K562 (cell line): ENCODE data around the gene GKN1. TPM values are rescaled to one million over a fixed set of nuclear protein-coding genes. Genes with fewer than 3 reads are reported as not detected.

ENCODE experiments used
- ATAC-seq: fragments of 200-7000 bp; cut with Tn5 transposase; 3 replicates; pipeline ENCODE4 v1.9.1; 2020; ENCODE audit warnings: moderate library complexity
- BruUV-seq: library from RNA; stranded (reverse); fragments of 400-500 nt; replicated peaks from 2 replicates; lab custom pipeline; 2021; lab: Mats Ljungman, UMichigan
- CTCF ChIA-PET: fragments of 300-600 bp; formaldehyde crosslinking; extraction: SDS; loops from one replicate; lab custom pipeline; 2021; ENCODE audit warnings: low intra/inter-chr PET ratio; lab: Yijun Ruan, JAX
- POLR2A ChIA-PET: fragments of 300-600, 350-650 bp; sonication (Branson Sonifier 250); formaldehyde crosslinking; extraction: SDS; loops from one replicate; lab custom pipeline; 2021; ENCODE audit warnings: antibody characterized with exemption, inconsistent platforms; lab: Yijun Ruan, JAX
- DNase-seq, 4 experiments: peaks; one replicate each; pipeline versions ENCODE4 v3.0.0 to v3.0.0-alpha.2; 2011 to 2018; ENCODE audit warnings: low spot score in 3 of 4, mixed read lengths in 3 of 4; ENCODE audit errors: extremely low read depth in 1 of 4
- FAIRE-seq: peaks from 2 replicates; lab custom pipeline; 2011; peaks lifted over from hg19 to GRCh38; lab: Jason Lieb, UNC
- H2AFZ ChIP-seq: 2 replicates; pipeline ENCODE4 v1.6.0; 2011; ENCODE audit warnings: low read depth, low read length, control low read depth, inconsistent platforms
- H3K27ac ChIP-seq: fragments of 200-600 bp; 3 replicates; pipeline ENCODE4 v1.8.0; 2011; ENCODE audit warnings: low read depth, mild to moderate bottlenecking, control low read depth, inconsistent platforms, low read length, moderate library complexity, mixed read lengths; ENCODE audit errors: extremely low read depth
- H3K27me3 ChIP-seq, 2 experiments: fragments of 300-600 bp in 1 of 2; 2 replicates in 1 of 2; 3 replicates in 1 of 2; pipeline versions ENCODE4 v1.6.0 to v1.8.0; 2011; ENCODE audit warnings: inconsistent platforms in 2 of 2, low read length in 2 of 2, mild to moderate bottlenecking in 1 of 2, mixed read lengths in 1 of 2, moderate library complexity in 1 of 2; ENCODE audit not compliant: control insufficient read depth in 2 of 2, insufficient read depth in 2 of 2
- H3K36me3 ChIP-seq: fragments of 300-600 bp; 3 replicates; pipeline ENCODE4 v1.8.0; 2011; ENCODE audit warnings: mild to moderate bottlenecking, low read length, inconsistent platforms; ENCODE audit not compliant: control insufficient read depth, insufficient read depth
- H3K4me1 ChIP-seq, 2 experiments: fragments of 200-600 bp in 1 of 2; replicated peaks in 1 of 2; 2 replicates in 1 of 2; 3 replicates in 1 of 2; pipeline versions ENCODE4 v1.5.1 to v1.8.0; 2011; ENCODE audit warnings: inconsistent platforms in 2 of 2, low read length in 2 of 2, mild to moderate bottlenecking in 1 of 2, mixed read lengths in 1 of 2, moderate library complexity in 1 of 2; ENCODE audit not compliant: control insufficient read depth in 2 of 2, insufficient read depth in 2 of 2
- H3K4me2 ChIP-seq: 2 replicates; pipeline ENCODE4 v1.6.1; 2011; ENCODE audit warnings: low read length, control low read depth, inconsistent platforms, mixed read lengths; ENCODE audit not compliant: insufficient read depth
- H3K4me3 ChIP-seq: fragments of 200-600 bp; sonication (generic), shearing (Covaris generic); 2 replicates; pipeline ENCODE4 v1.5.1; 2016; ENCODE audit warnings: control low read depth, inconsistent platforms
- H3K79me2 ChIP-seq: fragments of 200-600 bp; 3 replicates; pipeline ENCODE4 v1.8.0; 2011; ENCODE audit warnings: low read length, inconsistent platforms; ENCODE audit not compliant: control insufficient read depth, insufficient read depth
- H3K9ac ChIP-seq, 2 experiments: 2 replicates each; pipeline versions ENCODE4 v1.6.0 to v1.6.1; 2011; ENCODE audit warnings: low read depth in 2 of 2, low read length in 2 of 2, control low read depth in 1 of 2, inconsistent platforms in 1 of 2, mild to moderate bottlenecking in 1 of 2, mixed read lengths in 1 of 2; ENCODE audit not compliant: insufficient read depth in 1 of 2
- H3K9me1 ChIP-seq: one replicate; pipeline ENCODE4 v1.6.0; 2011; ENCODE audit warnings: inconsistent platforms, mild to moderate bottlenecking, low read length, moderate library complexity; ENCODE audit not compliant: control insufficient read depth, insufficient read depth
- H3K9me3 ChIP-seq: replicated peaks from 2 replicates; pipeline ENCODE4 v1.5.1; 2011; ENCODE audit warnings: low read depth, low read length, inconsistent platforms; ENCODE audit not compliant: control insufficient read depth, insufficient read depth
- H4K20me1 ChIP-seq: replicated peaks from 2 replicates; pipeline ENCODE4 v1.6.1; 2011; ENCODE audit warnings: low read length, inconsistent platforms, mixed read lengths; ENCODE audit not compliant: control insufficient read depth, insufficient read depth
- BRF1 ChIP-seq: IDR thresholded peaks from 3 replicates; pipeline ENCODE4 v1.6.1; 2011; ENCODE audit warnings: borderline replicate concordance, mild to moderate bottlenecking; ENCODE audit not compliant: insufficient read length; ENCODE audit errors: extremely low read depth
- IRF9 ChIP-seq: fragments of 450-650 bp; IDR thresholded peaks from 2 replicates; pipeline ENCODE4 v1.6.1; 2016; ENCODE audit warnings: missing biosample characterization, missing genetic modification characterization
- NELFE ChIP-seq: IDR thresholded peaks from 2 replicates; pipeline ENCODE4 v1.6.1; 2011; ENCODE audit warnings: mild to moderate bottlenecking; ENCODE audit not compliant: insufficient read depth, insufficient read length
- RBM22 ChIP-seq: fragments of 200-400 bp; formaldehyde crosslinking; IDR thresholded peaks from 2 replicates; pipeline ENCODE4 v1.6.1; 2018; ENCODE audit warnings: low read length, low read depth; ENCODE audit not compliant: poor library complexity, severe bottlenecking
- ZNF354B ChIP-seq: fragments of 250-450 bp; sonication (Bioruptor Pico); IDR thresholded peaks from 2 replicates; pipeline ENCODE4 v1.4.0; 2020
- WGBS: fragments of 100-300 bp; shearing (Covaris generic); methylation state at CpG from one replicate; pipeline ENCODE4 v1.1.6; 2016; ENCODE audit warnings: low coverage, mixed read lengths; ENCODE audit not compliant: insufficient coverage; ENCODE audit errors: missing lambda C conversion rate; 5-methylcytosine and 5-hydroxymethylcytosine counted together
- in situ Hi-C: fragments of 300-500 bp; cut with MboI; formaldehyde crosslinking; loops from 4 replicates; pipeline ENCODE4 v1.15.0; 2018; ENCODE audit warnings: inconsistent platforms, mixed read lengths
- intact Hi-C: fragments of 100-400 bp; cut with micrococcal nuclease; formaldehyde crosslinking; loops from 2 replicates; pipeline ENCODE4 v1.14.2; 2022
- polyA plus RNA-seq, 8 experiments: library from polyadenylated mRNA; depleted of rRNA in 4 of 8; stranded (reverse) in 5 of 8; unstranded in 3 of 8; fragments of >200 nt; fragmentation: Nextera tagmentation in 2 of 8; fragmentation: Illumina TruSeq in 1 of 8; extraction: Ambion mirVana in 2 of 8; extraction: Trizol in 1 of 8; gene quantifications; 2 replicates each; pipeline versions ENCODE4 v1.2.1 to v1.2.3, GENCODE V29; 2011 to 2014; ENCODE audit warnings: inconsistent platforms in 1 of 8, missing spikeins in 1 of 8
- total RNA-seq, 7 experiments: library from RNA; depleted of rRNA in 6 of 7; stranded (reverse); fragments of >200 nt in 6 of 7; fragmentation: Illumina TruSeq in 2 of 7; extraction: Trizol in 2 of 7; gene quantifications; 2 replicates each; pipeline versions ENCODE4 v1.2.1 to v1.2.3, GENCODE V29; 2011 to 2021; ENCODE audit warnings: low replicate concordance in 1 of 7

Gene GKN1
- total and polyA plus RNA-seq, 9 of the 15 experiments (the other 6 are each of a cell fraction or from before 2014, with no cell fraction given), result not detected

- Histone ChIP-seq H4K20me1 (no peaks in the 10 kb centered on the region; the same call in 1 of the 2 replicates), H3K9me1 (no peaks in the 10 kb centered on the region), H3K9ac (no peak overlapping the region), H3K27ac (no peak overlapping the region), H3K36me3 (no peaks in the 10 kb centered on the region), H3K27me3 (peaks cover 3 to 8% of the 10 kb centered on the region in 2 experiments; a peak in 1 of 5 replicates), H3K79me2 (no peaks in the 10 kb centered on the region), H3K4me1 (peaks cover 0 to 3% of the 10 kb centered on the region in 2 experiments; a peak in 1 of 5 replicates), H3K4me2 (no peak overlapping the region), H2AFZ (no peak overlapping the region), H3K9me3 (no peaks in the 10 kb centered on the region), H3K4me3 (no peak overlapping the region)
- DNase-seq (no peak), ATAC-seq (no peak), FAIRE-seq (no peak)
- in situ Hi-C loops, result no loop called here
- TF ChIP-seq RBM22, result no peak
- CTCF ChIA-PET, result no interaction called here
- POLR2A ChIA-PET, result interaction anchor here (0.6 kb wide), 1 partner anchor 20 kb away, joined by 3 read pairs; no protein-coding TSS in a partner anchor
- no TSS peak for BruUV-seq
- WGBS, result 0% methylated on average over 4 of the region's 4 CpGs
- intact Hi-C loops, result loop anchor here (10.0 kb wide), 3 partner anchors 183 to 693 kb away; no protein-coding TSS in a partner anchor
Measured at GRCh38 chr2:69021727-69022126, 47.3 kb downstream of the GKN1 start.

GRCh38 chr2:69022548-69022947 is 48.1 kb downstream of the GKN1 start:
- Histone ChIP-seq H3K4me2 (no peak overlapping the region), H3K4me3 (no peak overlapping the region), H4K20me1 (no peaks in the 10 kb centered on the region; the same call in 1 of the 2 replicates), H3K36me3 (no peaks in the 10 kb centered on the region), H3K79me2 (no peaks in the 10 kb centered on the region), H3K9me3 (no peaks in the 10 kb centered on the region), H3K9ac (no peak overlapping the region), H3K27ac (no peak overlapping the region), H3K9me1 (no peaks in the 10 kb centered on the region), H2AFZ (no peak overlapping the region), H3K4me1 (no peaks in the 10 kb centered on the region), H3K27me3 (peaks cover 3 to 8% of the 10 kb centered on the region in 2 experiments; a peak in 1 of 5 replicates)
- ATAC-seq, result no peak
- POLR2A ChIA-PET, result interaction anchor here (0.6 to 0.7 kb wide), 2 partner anchors 19 to 1168 kb away, joined by 3 read pairs; partner anchors contain the start of gene C2orf42
- 5% methylated on average over 1 of the region's 1 CpG for WGBS
- in situ Hi-C loops, result no loop called here
- FAIRE-seq, result no peak
- no TSS peak for BruUV-seq
- intact Hi-C loops, result loop anchor here (10.0 kb wide), 3 partner anchors 182 to 692 kb away; no protein-coding TSS in a partner anchor
- TF ChIP-seq NELFE (no peak), BRF1 (no peak), IRF9 (tag) (no peak), ZNF354B (no peak)
- DNase-seq, result no peak
- CTCF ChIA-PET, result no interaction called here
